KMS-11 (cell line): ENCODE data around the gene CAPS2.
"Not testable (repeated sequence)": the region's sequence is repeated elsewhere in the genome, so short reads cannot be mapped to it uniquely, and the experiment has no call there.

Experiments
- H2AFZ ChIP-seq: fragments of 200-600 bp; sonication (generic); 2 replicates; pipeline ENCODE4 v1.6.1; 2016; ENCODE audit warnings: antibody characterized with exemption, mixed run types, low read depth
- H3K27ac ChIP-seq: fragments of 200-600 bp; sonication (generic); 2 replicates; pipeline ENCODE4 v1.6.1; 2016; ENCODE audit warnings: mild to moderate bottlenecking, mixed run types
- H3K27me3 ChIP-seq: fragments of 200-600 bp; sonication (generic); 2 replicates; pipeline ENCODE4 v1.6.1; 2017; ENCODE audit warnings: mild to moderate bottlenecking, low read depth, mixed run types, moderate library complexity; ENCODE audit not compliant: insufficient read depth
- H3K36me3 ChIP-seq: fragments of 200-600 bp; sonication (generic); 2 replicates; pipeline ENCODE4 v1.6.1; 2017; ENCODE audit warnings: mild to moderate bottlenecking, mixed run types; ENCODE audit not compliant: insufficient read depth
- H3K4me1 ChIP-seq: fragments of 200-600 bp; sonication (generic); 2 replicates; pipeline ENCODE4 v1.6.1; 2016; ENCODE audit warnings: mild to moderate bottlenecking, low read depth, mixed run types; ENCODE audit not compliant: poor library complexity, severe bottlenecking
- H3K4me2 ChIP-seq: fragments of 200-600 bp; sonication (generic); 2 replicates; pipeline ENCODE4 v1.7.0; 2016; ENCODE audit warnings: mild to moderate bottlenecking, mixed run types
- H3K4me3 ChIP-seq: fragments of 200-600 bp; sonication (generic); IDR thresholded peaks from 2 replicates; pipeline ENCODE4 v1.6.1; 2017; ENCODE audit warnings: low read depth, low read length, mixed read lengths; ENCODE audit not compliant: insufficient read depth
- H3K79me2 ChIP-seq: fragments of 200-600 bp; sonication (generic); 2 replicates; pipeline ENCODE4 v1.6.1; 2016; ENCODE audit warnings: low read depth, mixed run types; ENCODE audit not compliant: insufficient read depth
- H3K9ac ChIP-seq: fragments of 200-600 bp; sonication (generic); 2 replicates; pipeline ENCODE4 v1.6.1; 2016; ENCODE audit warnings: mild to moderate bottlenecking, mixed run types
- H4K20me1 ChIP-seq: fragments of 200-600 bp; sonication (generic); 2 replicates; pipeline ENCODE4 v1.6.1; 2016; ENCODE audit warnings: mild to moderate bottlenecking, mixed run types; ENCODE audit not compliant: insufficient read depth
- TF ChIP-seq, protein P1 (sequence below): fragments of 200-600 bp; sonication (generic); conservative IDR thresholded peaks from 2 replicates; pipeline ENCODE4 v1.6.1; 2017; ENCODE audit warnings: low read depth, mild to moderate bottlenecking, antibody characterized with exemption, low read length, moderate library complexity, mixed read lengths

The CAPS2 gene

DNA sequence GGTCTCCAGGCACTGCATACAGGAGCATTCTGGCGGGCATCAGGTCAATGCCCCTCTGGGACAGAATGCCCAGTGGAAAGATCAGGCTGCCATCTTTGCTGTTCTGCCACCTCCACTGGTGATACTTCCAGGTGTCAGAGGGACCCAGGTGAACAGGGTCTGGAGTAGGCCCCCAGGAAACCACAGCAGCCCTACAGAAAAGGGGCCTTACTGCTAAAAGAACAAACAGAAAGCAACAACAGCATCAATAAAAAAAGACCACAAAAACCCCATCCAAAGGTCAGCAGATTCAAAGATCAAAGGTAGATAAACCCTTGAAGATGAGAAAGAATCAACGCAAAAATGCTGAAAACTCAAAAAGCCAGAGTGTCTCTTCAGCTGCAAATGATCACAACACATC, 20.3 kb upstream of the CAPS2 start:
- Histone ChIP-seq H3K9ac (peak overlapping the region; percentile 7; the same call in 1 of the 2 replicates), H4K20me1 (no peaks in the 10 kb centered on the region), H3K36me3 (no peaks in the 10 kb centered on the region), H3K27ac (peak overlapping the region; percentile 48), H3K4me1 (peaks cover 75% of the 10 kb centered on the region), H3K27me3 (no peaks in the 10 kb centered on the region), H3K79me2 (no peaks in the 10 kb centered on the region), H3K4me3 (no peak overlapping the region), H2AFZ (peak overlapping the region; percentile 5; the same call in 1 of the 2 replicates), H3K4me2 (peak overlapping the region; percentile 74)
- TF ChIP-seq, protein P1, sequence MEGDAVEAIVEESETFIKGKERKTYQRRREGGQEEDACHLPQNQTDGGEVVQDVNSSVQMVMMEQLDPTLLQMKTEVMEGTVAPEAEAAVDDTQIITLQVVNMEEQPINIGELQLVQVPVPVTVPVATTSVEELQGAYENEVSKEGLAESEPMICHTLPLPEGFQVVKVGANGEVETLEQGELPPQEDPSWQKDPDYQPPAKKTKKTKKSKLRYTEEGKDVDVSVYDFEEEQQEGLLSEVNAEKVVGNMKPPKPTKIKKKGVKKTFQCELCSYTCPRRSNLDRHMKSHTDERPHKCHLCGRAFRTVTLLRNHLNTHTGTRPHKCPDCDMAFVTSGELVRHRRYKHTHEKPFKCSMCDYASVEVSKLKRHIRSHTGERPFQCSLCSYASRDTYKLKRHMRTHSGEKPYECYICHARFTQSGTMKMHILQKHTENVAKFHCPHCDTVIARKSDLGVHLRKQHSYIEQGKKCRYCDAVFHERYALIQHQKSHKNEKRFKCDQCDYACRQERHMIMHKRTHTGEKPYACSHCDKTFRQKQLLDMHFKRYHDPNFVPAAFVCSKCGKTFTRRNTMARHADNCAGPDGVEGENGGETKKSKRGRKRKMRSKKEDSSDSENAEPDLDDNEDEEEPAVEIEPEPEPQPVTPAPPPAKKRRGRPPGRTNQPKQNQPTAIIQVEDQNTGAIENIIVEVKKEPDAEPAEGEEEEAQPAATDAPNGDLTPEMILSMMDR, result no peak

DNA sequence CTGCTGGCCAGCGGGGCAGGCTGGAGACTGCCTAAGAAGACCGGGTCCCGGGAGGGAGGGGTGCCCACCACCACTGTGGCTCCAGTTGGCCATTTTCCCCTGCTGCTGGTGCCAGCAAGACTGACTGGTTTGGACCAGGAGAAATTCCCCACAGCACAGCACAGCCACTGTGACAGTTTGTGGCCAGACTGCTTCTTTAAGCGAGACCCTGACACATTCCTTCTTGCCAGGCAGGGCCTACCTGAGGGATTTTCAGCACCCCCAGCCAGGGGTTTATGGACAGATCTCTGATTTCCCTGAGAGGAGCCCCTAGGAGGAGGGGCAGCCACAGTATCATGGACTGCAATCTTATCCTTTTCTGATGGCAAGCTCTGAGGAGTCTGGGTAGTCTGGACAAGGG, 19.8 kb upstream of the CAPS2 start:
- peaks cover 79% of the 10 kb centered on the region for H3K4me1 ChIP-seq
- H3K36me3 ChIP-seq, result no peaks in the 10 kb centered on the region
- TF ChIP-seq, protein P1, result no peak
- peak overlapping the region; percentile 74 for H3K4me2 ChIP-seq
- no peaks in the 10 kb centered on the region for H4K20me1 ChIP-seq
- H3K9ac ChIP-seq, result peak overlapping the region; percentile 7; the same call in 1 of the 2 replicates
- no peaks in the 10 kb centered on the region for H3K79me2 ChIP-seq
- H3K27ac ChIP-seq, result peak overlapping the region; percentile 48
- H2AFZ ChIP-seq, result peak overlapping the region; percentile 5; the same call in 1 of the 2 replicates
- no peak overlapping the region for H3K4me3 ChIP-seq
- H3K27me3 ChIP-seq, result no peaks in the 10 kb centered on the region

GRCh38 chr12:75346215-75346614, 16.1 kb upstream of the CAPS2 start:
- H3K36me3 ChIP-seq, H3K4me3 ChIP-seq, H2AFZ ChIP-seq, H3K4me2 ChIP-seq, H3K79me2 ChIP-seq, H3K27me3 ChIP-seq, H3K9ac ChIP-seq, H4K20me1 ChIP-seq, H3K27ac ChIP-seq: not testable (repeated sequence)
- H3K4me1 ChIP-seq, result peaks cover 61% of the 10 kb centered on the region

DNA sequence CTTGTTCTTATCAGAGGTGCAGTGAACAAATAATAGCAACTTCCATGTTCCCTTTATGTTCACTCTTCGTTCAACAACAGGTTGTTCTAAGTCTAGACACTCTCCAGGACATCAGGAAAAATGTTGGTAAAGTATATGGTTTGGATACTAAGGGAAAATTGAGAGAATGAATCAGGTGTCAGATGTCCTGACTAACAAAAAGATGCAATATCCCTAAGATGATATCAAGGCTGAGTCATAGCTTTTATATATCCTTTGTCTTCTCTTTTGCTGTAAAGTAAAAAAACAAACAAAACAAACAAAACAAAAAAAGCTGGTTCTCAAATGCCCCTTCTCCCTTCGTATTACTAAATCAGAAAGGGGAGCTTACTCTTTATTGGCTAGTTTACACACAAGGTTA, 15.4 kb upstream of the CAPS2 start:
- Histone ChIP-seq H3K27me3 (no peaks in the 10 kb centered on the region), H4K20me1 (no peaks in the 10 kb centered on the region), H3K4me3 (no peak overlapping the region), H3K9ac (no peak overlapping the region), H3K4me2 (no peak overlapping the region), H3K4me1 (peaks cover 54% of the 10 kb centered on the region), H3K36me3 (no peaks in the 10 kb centered on the region), H2AFZ (no peak overlapping the region), H3K79me2 (no peaks in the 10 kb centered on the region), H3K27ac (no peak overlapping the region)
- TF ChIP-seq, protein P1, result no peak

DNA sequence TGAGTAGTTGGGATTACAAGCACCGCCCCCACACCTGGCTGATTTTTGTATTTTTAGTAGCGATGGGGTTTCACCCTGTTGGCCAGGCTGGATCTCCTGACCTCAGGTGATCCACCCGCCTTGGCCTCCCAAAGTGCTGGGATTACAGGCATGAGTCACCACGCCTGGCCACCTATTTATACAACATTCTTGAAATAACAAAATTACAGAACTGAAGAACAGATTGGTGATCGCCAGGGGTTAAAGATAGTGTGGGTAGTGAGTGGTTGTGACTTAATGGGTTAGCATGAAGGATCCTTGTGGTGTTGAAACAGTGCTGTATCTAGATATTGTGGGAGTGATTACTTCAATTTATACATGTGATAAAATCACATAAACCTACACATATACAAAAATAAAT, 11.7 kb upstream of the CAPS2 start:
- Histone ChIP-seq H4K20me1 (no peaks in the 10 kb centered on the region), H3K79me2 (no peaks in the 10 kb centered on the region), H3K4me1 (peaks cover 35% of the 10 kb centered on the region), H3K4me3 (no peak overlapping the region), H3K4me2 (no peak overlapping the region), H3K36me3 (no peaks in the 10 kb centered on the region), H3K27me3 (no peaks in the 10 kb centered on the region), H2AFZ (no peak overlapping the region), H3K9ac (no peak overlapping the region), H3K27ac (no peak overlapping the region)
- TF ChIP-seq, protein P1, result no peak
